SK-N-SH (cell line): ENCODE measurements around the gene VKORC1L1.

Experiments
- CTCF ChIP-seq: fragments of 200-600 bp; sonication (generic); IDR thresholded peaks from 2 replicates; pipeline ENCODE4 v1.6.1; 2017; ENCODE audit warnings: antibody characterized with exemption, mild to moderate bottlenecking, moderate library complexity
- EP300 ChIP-seq, 2 experiments: IDR thresholded peaks; 2 replicates each; pipeline versions ENCODE4 v1.4.0 to v1.6.1; 2012; ENCODE audit warnings: borderline replicate concordance in 1 of 2, low read depth in 1 of 2, low read length in 1 of 2
- EZH2phosphoT487 ChIP-seq: fragments of 200-600 bp; sonication (generic); IDR thresholded peaks from 2 replicates; pipeline ENCODE4 v1.6.1; 2017; ENCODE audit warnings: low read depth, mixed run types, mild to moderate bottlenecking, antibody characterized with exemption, moderate library complexity, borderline replicate concordance
- FOXJ3 ChIP-seq: sonication (generic); formaldehyde crosslinking; IDR thresholded peaks from 2 replicates; pipeline ENCODE4 v1.5.1; 2020; ENCODE audit warnings: mild to moderate bottlenecking, missing genetic modification reagents
- RAD21 ChIP-seq: IDR thresholded peaks from 2 replicates; pipeline ENCODE4 v1.6.1; 2012; ENCODE audit warnings: mild to moderate bottlenecking, low read length
- REST ChIP-seq: IDR thresholded peaks from 2 replicates; pipeline ENCODE4 v1.6.1; 2012; ENCODE audit warnings: mild to moderate bottlenecking, low read depth, low read length, moderate library complexity
- RFX5 ChIP-seq: IDR thresholded peaks from 2 replicates; pipeline ENCODE4 v1.6.1; 2012; ENCODE audit warnings: mild to moderate bottlenecking, improper control_type of control experiment, low read length
- TAF1 ChIP-seq: IDR thresholded peaks from 2 replicates; pipeline ENCODE4 v1.6.1; 2012; ENCODE audit warnings: low read depth, mild to moderate bottlenecking, low read length, moderate library complexity, borderline replicate concordance

GRCh38 chr7:65967361-65968155 is 94.7 kb downstream of the VKORC1L1 start:
- no peak for TF ChIP-seq REST
- no peak for TF ChIP-seq EP300 (IDR thresholded peaks at IDR 0.05; ENCODE audit: borderline replicate concordance in 1 of 2, low read depth in 1 of 2, low read length in 1 of 2)
- no peak for TF ChIP-seq FOXJ3 (CRISPR knock-in tag)
- no peak for TF ChIP-seq RFX5
- no peak for TF ChIP-seq CTCF
- TF ChIP-seq TAF1, result no peak
- TF ChIP-seq RAD21, result no peak
- TF ChIP-seq EZH2phosphoT487, result no peak
